Measurements from ENCODE around the gene BPIFA1. TPM values are rescaled to one million over a fixed set of nuclear protein-coding genes. Genes with fewer than 3 reads are reported as not detected.
A peak's percentile ranks its signal among the peaks of the same experiment; 100 is the strongest.

BPIFA1 gene
- total and polyA plus RNA-seq, 8 donors = not detected

GRCh38 chr20:33278700-33279099, 42.9 kb downstream of the BPIFA1 start:
- no peak for TF ChIP-seq CTCF (IDR thresholded peaks at IDR 0.05)
- ATAC-seq (no peak), FAIRE-seq (no peak), DNase-seq (no peak)
- WGBS, 2 donors = 51 to 62% methylated on average over 3 of the region's 3 CpGs
- no peak overlapping the region for H3K4me3 ChIP-seq
- intact Hi-C loops (cut with DNase I) = no loop called here
- no peaks in the 10 kb centered on the region for H3K9me3 ChIP-seq
- H3K27ac ChIP-seq = peak overlapping the region in 2 of 4 donors; percentile 71 to 80
- H3K4me1 ChIP-seq = no peaks in the 10 kb centered on the region
- no peaks in the 10 kb centered on the region for H3K27me3 ChIP-seq
- no peaks in the 10 kb centered on the region for H3K36me3 ChIP-seq

- H3K4me1 ChIP-seq = no peaks in the 10 kb centered on the region
- intact Hi-C loops (cut with DNase I) = no loop called here
- no peak for TF ChIP-seq CTCF (IDR thresholded peaks at IDR 0.05)
- no peak overlapping the region for H3K27ac ChIP-seq
- no peak overlapping the region for H3K4me3 ChIP-seq
- ATAC-seq (no peak), DNase-seq (no peak), FAIRE-seq (no peak)
- 64 to 74% methylated on average over 6 of the region's 6 CpGs for WGBS, 2 donors
- H3K36me3 ChIP-seq = no peaks in the 10 kb centered on the region
- H3K9me3 ChIP-seq = no peaks in the 10 kb centered on the region
- no peaks in the 10 kb centered on the region for H3K27me3 ChIP-seq
Observed at GRCh38 chr20:33279261-33279910, 43.6 kb downstream of the BPIFA1 start.

DNA sequence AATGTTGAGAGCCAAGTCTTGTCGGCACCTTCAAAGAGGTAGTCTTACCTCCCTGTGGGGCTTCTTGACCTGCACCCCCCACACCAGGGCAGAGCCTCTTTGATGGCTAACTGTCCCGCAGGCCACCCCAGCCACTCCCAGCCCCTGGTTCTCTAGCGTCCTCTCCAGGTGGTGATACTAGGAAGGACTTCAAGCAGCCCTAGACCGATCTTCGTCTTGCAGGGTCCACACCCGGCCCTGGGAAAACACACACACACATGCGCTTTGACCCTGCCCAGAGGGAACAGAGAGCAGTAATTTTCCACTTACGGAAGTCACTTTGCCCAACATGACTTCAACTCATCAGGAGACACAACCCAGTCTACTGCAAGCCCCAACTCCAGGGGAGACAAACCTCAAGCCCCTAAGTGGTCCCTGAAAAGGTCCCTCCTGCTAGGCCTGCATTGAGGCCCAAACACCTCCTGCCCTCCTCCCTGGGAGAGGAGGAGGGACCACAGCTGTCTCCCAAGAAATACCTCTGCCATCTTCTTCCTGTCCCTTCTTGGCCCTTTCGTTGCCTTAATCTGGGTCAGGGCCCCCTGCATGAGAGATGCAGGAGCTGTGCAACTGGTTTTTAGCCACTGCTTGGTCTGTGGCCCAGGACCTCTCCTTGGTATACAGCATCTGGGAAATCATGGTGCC, 44.3 kb downstream of the BPIFA1 start:
- TF ChIP-seq CTCF (IDR thresholded peaks at IDR 0.05) = no peak
- no peak for ATAC-seq
- DNase-seq = no peak
- no peaks in the 10 kb centered on the region for H3K36me3 ChIP-seq
- H3K4me1 ChIP-seq = no peaks in the 10 kb centered on the region
- intact Hi-C loops (cut with DNase I) = no loop called here
- no peaks in the 10 kb centered on the region for H3K27me3 ChIP-seq
- FAIRE-seq = no peak
- 74 to 78% methylated on average over 9 of the region's 9 CpGs for WGBS, 2 donors
- no peak overlapping the region for H3K27ac ChIP-seq
- no peak overlapping the region for H3K4me3 ChIP-seq
- H3K9me3 ChIP-seq = no peaks in the 10 kb centered on the region

- H3K9me3 ChIP-seq = no peaks in the 10 kb centered on the region
- DNase-seq (no peak), ATAC-seq (no peak), FAIRE-seq (no peak)
- H3K4me1 ChIP-seq = no peaks in the 10 kb centered on the region
- 94 to 95% methylated on average over 7 of the region's 7 CpGs for WGBS, 2 donors
- TF ChIP-seq CTCF (IDR thresholded peaks at IDR 0.05) = no peak
- H3K27me3 ChIP-seq = no peaks in the 10 kb centered on the region
- H3K36me3 ChIP-seq = no peaks in the 10 kb centered on the region
- no peak overlapping the region for H3K4me3 ChIP-seq
- H3K27ac ChIP-seq = no peak overlapping the region
- intact Hi-C loops (cut with DNase I) = no loop called here
Observed at GRCh38 chr20:33280775-33281174, 45.0 kb downstream of the BPIFA1 start.

DNA sequence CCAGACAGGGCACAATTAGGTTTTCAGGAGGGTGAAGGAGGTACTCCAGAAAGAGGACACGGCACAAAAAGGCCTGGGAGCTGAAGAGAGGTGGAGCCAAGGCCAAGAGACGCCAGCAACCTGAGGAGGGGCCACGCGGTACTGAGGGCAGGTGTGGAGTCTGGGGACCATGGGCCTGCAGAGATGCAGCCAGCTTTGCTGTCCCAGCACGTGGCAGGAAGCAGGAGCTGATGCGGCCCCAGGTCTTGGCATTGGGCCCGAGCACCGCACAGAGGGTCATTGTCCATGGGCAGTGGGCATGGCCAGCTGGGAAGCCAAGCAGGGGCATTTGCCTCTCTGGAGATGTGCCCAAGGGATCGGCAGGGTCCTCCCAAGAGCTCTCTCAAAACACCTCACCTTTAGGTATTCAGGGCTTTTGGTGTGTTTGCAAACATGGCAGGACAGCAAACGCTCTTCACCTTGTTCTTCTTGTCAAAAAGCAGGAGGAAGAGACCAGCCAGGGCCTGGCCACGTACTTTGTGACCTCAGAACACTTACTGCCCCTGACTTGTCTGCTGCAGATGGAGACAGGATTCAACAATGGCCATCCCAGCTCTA, 45.9 kb downstream of the BPIFA1 start:
- intact Hi-C loops (cut with DNase I) = no loop called here
- Histone ChIP-seq H3K27ac (no peak overlapping the region), H3K4me1 (no peaks in the 10 kb centered on the region), H3K27me3 (no peaks in the 10 kb centered on the region), H3K36me3 (no peaks in the 10 kb centered on the region), H3K9me3 (no peaks in the 10 kb centered on the region), H3K4me3 (no peak overlapping the region)
- DNase-seq (peak in 3 of 6 donors; percentile 13 to 72 (median 24)), FAIRE-seq (no peak), ATAC-seq (no peak)
- TF ChIP-seq CTCF (IDR thresholded peaks at IDR 0.05) = no peak
- 57 to 58% methylated on average over 11 of the region's 11 CpGs for WGBS, 2 donors

Measured in pancreas (tissue), 10 donors.